ENCODE results near the gene FAM221B. TPM values are rescaled to one million over a fixed set of nuclear protein-coding genes. Genes with fewer than 3 reads are reported as not detected.

FAM221B gene
- total and polyA plus RNA-seq, 2 experiments from 2014 or later, result 0.47 TPM; not detected in 1

DNA sequence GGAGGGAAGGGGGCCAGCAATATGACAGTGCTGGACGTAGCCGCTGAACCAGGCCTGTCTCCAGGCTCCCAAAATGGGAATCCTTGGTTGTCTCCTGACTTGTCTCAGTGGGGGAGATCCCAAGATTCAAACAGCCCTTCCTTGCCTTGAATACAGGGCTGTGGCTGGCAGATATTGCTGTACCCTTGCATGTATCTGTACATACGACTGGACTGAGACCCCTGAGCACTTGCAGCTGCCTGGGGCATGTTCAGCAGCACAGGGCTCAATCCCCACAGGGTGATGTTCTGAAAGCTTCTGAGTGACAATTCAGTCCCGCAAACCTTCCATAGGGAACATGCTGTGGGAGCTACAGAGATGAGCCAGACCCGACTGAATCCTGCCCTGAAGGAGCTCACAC is 28.4 kb upstream of the FAM221B start:
- Histone ChIP-seq H3K9me2 (ENCODE audit: insufficient read depth) (no peaks in the 10 kb centered on the region), H3F3A (replicated peaks; ENCODE audit: low read depth) (no peaks in the 10 kb centered on the region), H3K79me2 (replicated peaks; ENCODE audit: insufficient read depth) (no peaks in the 10 kb centered on the region), H3K4me2 (no peak overlapping the region), H3K4me1 (ENCODE audit: insufficient read depth) (no peaks in the 10 kb centered on the region), H3K36me3 (ENCODE audit: insufficient read depth) (no peaks in the 10 kb centered on the region), H2AFZ (no peak overlapping the region), H3K27ac (ENCODE audit: low read depth) (no peak overlapping the region), H3K4me3 (no peak overlapping the region), H3K27me3 (ENCODE audit: insufficient read depth) (no peaks in the 10 kb centered on the region), H4K20me1 (replicated peaks; ENCODE audit: insufficient read depth) (no peaks in the 10 kb centered on the region)
- no peak overlapping the region for H3K27ac Mint-ChIP-seq
- H3K9me3 Mint-ChIP-seq, result no peaks in the 10 kb centered on the region
- no peak for DNase-seq (ENCODE audit: low spot score)
- H3K36me3 Mint-ChIP-seq (ENCODE audit: low read depth), result no peaks in the 10 kb centered on the region
- peaks cover 6% of the 10 kb centered on the region; the same call in 2 of the 3 replicates for H3K4me1 Mint-ChIP-seq
- H3K4me3 Mint-ChIP-seq, result no peak overlapping the region
- TF ChIP-seq, protein P1, sequence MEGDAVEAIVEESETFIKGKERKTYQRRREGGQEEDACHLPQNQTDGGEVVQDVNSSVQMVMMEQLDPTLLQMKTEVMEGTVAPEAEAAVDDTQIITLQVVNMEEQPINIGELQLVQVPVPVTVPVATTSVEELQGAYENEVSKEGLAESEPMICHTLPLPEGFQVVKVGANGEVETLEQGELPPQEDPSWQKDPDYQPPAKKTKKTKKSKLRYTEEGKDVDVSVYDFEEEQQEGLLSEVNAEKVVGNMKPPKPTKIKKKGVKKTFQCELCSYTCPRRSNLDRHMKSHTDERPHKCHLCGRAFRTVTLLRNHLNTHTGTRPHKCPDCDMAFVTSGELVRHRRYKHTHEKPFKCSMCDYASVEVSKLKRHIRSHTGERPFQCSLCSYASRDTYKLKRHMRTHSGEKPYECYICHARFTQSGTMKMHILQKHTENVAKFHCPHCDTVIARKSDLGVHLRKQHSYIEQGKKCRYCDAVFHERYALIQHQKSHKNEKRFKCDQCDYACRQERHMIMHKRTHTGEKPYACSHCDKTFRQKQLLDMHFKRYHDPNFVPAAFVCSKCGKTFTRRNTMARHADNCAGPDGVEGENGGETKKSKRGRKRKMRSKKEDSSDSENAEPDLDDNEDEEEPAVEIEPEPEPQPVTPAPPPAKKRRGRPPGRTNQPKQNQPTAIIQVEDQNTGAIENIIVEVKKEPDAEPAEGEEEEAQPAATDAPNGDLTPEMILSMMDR (conservative IDR thresholded peaks at IDR 0.05; ENCODE audit: low read depth in 2 of 2), result no peak
- TF ChIP-seq REST (IDR thresholded peaks at IDR 0.05; ENCODE audit: unreplicated experiment), result no peak
- TF ChIP-seq ZNF331 (CRISPR knock-in tag; IDR thresholded peaks at IDR 0.05; ENCODE audit: low read depth), result no peak
- TF ChIP-seq STAT1 (IDR thresholded peaks at IDR 0.05; ENCODE audit: unreplicated experiment), result no peak
- no peak for TF ChIP-seq POLR2AphosphoS5 (IDR thresholded peaks at IDR 0.05; ENCODE audit: low read depth)
- TF ChIP-seq, protein P2, sequence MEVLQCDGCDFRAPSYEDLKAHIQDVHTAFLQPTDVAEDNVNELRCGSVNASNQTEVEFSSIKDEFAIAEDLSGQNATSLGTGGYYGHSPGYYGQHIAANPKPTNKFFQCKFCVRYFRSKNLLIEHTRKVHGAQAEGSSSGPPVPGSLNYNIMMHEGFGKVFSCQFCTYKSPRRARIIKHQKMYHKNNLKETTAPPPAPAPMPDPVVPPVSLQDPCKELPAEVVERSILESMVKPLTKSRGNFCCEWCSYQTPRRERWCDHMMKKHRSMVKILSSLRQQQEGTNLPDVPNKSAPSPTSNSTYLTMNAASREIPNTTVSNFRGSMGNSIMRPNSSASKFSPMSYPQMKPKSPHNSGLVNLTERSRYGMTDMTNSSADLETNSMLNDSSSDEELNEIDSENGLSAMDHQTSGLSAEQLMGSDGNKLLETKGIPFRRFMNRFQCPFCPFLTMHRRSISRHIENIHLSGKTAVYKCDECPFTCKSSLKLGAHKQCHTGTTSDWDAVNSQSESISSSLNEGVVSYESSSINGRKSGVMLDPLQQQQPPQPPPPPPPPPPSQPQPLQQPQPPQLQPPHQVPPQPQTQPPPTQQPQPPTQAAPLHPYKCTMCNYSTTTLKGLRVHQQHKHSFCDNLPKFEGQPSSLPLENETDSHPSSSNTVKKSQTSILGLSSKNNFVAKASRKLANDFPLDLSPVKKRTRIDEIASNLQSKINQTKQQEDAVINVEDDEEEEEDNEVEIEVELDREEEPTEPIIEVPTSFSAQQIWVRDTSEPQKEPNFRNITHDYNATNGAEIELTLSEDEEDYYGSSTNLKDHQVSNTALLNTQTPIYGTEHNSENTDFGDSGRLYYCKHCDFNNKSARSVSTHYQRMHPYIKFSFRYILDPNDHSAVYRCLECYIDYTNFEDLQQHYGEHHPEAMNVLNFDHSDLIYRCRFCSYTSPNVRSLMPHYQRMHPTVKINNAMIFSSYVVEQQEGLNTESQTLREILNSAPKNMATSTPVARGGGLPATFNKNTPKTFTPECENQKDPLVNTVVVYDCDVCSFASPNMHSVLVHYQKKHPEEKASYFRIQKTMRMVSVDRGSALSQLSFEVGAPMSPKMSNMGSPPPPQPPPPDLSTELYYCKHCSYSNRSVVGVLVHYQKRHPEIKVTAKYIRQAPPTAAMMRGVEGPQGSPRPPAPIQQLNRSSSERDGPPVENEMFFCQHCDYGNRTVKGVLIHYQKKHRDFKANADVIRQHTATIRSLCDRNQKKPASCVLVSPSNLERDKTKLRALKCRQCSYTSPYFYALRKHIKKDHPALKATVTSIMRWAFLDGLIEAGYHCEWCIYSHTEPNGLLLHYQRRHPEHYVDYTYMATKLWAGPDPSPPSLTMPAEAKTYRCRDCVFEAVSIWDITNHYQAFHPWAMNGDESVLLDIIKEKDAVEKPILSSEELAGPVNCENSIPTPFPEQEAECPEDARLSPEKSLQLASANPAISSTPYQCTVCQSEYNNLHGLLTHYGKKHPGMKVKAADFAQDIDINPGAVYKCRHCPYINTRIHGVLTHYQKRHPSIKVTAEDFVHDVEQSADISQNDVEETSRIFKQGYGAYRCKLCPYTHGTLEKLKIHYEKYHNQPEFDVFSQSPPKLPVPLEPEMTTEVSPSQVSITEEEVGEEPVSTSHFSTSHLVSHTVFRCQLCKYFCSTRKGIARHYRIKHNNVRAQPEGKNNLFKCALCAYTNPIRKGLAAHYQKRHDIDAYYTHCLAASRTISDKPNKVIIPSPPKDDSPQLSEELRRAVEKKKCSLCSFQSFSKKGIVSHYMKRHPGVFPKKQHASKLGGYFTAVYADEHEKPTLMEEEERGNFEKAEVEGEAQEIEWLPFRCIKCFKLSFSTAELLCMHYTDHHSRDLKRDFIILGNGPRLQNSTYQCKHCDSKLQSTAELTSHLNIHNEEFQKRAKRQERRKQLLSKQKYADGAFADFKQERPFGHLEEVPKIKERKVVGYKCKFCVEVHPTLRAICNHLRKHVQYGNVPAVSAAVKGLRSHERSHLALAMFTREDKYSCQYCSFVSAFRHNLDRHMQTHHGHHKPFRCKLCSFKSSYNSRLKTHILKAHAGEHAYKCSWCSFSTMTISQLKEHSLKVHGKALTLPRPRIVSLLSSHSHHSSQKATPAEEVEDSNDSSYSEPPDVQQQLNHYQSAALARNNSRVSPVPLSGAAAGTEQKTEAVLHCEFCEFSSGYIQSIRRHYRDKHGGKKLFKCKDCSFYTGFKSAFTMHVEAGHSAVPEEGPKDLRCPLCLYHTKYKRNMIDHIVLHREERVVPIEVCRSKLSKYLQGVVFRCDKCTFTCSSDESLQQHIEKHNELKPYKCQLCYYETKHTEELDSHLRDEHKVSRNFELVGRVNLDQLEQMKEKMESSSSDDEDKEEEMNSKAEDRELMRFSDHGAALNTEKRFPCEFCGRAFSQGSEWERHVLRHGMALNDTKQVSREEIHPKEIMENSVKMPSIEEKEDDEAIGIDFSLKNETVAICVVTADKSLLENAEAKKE (CRISPR knock-in tag; IDR thresholded peaks at IDR 0.05), result no peak
- TF ChIP-seq CREB1 (CRISPR knock-in tag; IDR thresholded peaks at IDR 0.05; ENCODE audit: low read depth), result no peak
- no peak for TF ChIP-seq ETS1 (IDR thresholded peaks at IDR 0.05)
- TF ChIP-seq EZH2 (IDR thresholded peaks at IDR 0.05; ENCODE audit: low read depth, unreplicated experiment), result no peak
- TF ChIP-seq EZH2phosphoT487 (IDR thresholded peaks at IDR 0.05; ENCODE audit: unreplicated experiment), result no peak
- TF ChIP-seq ZNF114 (CRISPR knock-in tag; IDR thresholded peaks at IDR 0.05), result no peak
- TF ChIP-seq JUNB (IDR thresholded peaks at IDR 0.05; ENCODE audit: unreplicated experiment), result no peak
- no peak for TF ChIP-seq NANOG (IDR thresholded peaks at IDR 0.05; ENCODE audit: borderline replicate concordance)
- ATAC-seq, result no peak
- peaks cover 11% of the 10 kb centered on the region for H3K27me3 Mint-ChIP-seq (ENCODE audit: insufficient read depth, low read depth, poor library complexity)

Data from GM23338 (cell line).